ENCODE measurements around the gene SMIM44.

The SMIM44 gene

GRCh38 chr19:3434630-3435553 is 48.3 kb downstream of the SMIM44 start:
- DNase-seq (ENCODE audit: low spot score) = peak; percentile 93

- DNase-seq (ENCODE audit: low spot score) = no peak
Measured at GRCh38 chr19:3433805-3434540, 49.3 kb downstream of the SMIM44 start.

- DNase-seq (ENCODE audit: low spot score) = no peak
Measured at GRCh38 chr19:3433313-3433712, 49.9 kb downstream of the SMIM44 start.
